ENCODE measurements around the gene CEP41.

DNA sequence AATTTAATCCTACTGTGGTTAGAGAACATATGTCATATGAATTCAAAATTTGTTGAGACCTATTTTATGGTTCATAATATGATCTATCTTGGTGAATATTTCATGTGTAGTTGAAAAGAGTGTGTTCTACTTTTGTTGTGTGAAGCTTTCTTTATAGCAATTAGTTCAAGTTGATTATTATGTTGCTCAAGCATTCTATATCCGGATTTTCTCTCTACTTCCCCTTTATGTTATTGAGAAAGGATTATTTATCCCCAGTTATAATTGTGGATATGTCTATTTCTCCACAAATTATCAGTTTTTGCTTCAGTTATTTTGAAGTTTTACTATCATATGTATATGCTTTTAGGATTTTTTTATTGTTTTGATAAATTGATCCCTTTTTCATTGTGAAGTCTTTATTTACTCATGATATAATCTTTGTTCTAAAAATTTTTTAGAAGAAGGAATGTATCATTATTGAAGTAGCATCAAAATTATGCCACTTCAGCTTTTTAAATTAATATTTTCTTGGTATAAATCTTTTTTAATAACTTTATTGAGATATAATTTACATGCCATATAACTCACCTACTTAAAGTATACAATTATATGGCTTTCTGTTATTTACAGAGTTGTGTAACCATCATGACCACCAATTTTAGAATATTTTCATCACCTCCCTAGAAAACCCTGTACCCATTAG, 39.0 kb upstream of the CEP41 start:
- no peak for TF ChIP-seq CTCF (IDR thresholded peaks at IDR 0.05)
- no peak for TF ChIP-seq POLR2A (IDR thresholded peaks at IDR 0.05)

Data from Peyer's patch (tissue), 4 donors.